Measurements from ENCODE around the gene PRSS3. TPM values are rescaled to one million over a fixed set of nuclear protein-coding genes. Genes with fewer than 3 reads are reported as not detected.
"Not testable (repeated sequence)": the region's sequence is repeated elsewhere in the genome, so short reads cannot be mapped to it uniquely, and the experiment has no call there.

Gene PRSS3
- total RNA-seq, 1 donor = 3.9 TPM

GRCh38 chr9:33818167-33818846 lies 22.9 kb downstream of the PRSS3 start:
- DNase-seq (ENCODE audit: low read depth) = no peak
- peak overlapping the region; percentile 84 for H3K4me3 ChIP-seq (ENCODE audit: low read depth, low read length)
- no peak for TF ChIP-seq CTCF (IDR thresholded peaks at IDR 0.05; ENCODE audit: insufficient read depth, low read depth, low read length)

GRCh38 chr9:33818847-33819500 lies 23.6 kb downstream of the PRSS3 start:
- H3K4me3 ChIP-seq (ENCODE audit: low read depth, low read length) = peak overlapping the region; percentile 84
- DNase-seq (ENCODE audit: low read depth) = peak; percentile 29
- no peak for TF ChIP-seq CTCF (IDR thresholded peaks at IDR 0.05; ENCODE audit: insufficient read depth, low read depth, low read length)

GRCh38 chr9:33820231-33820745 lies 24.9 kb downstream of the PRSS3 start:
- H3K4me3 ChIP-seq (ENCODE audit: low read depth, low read length) = peak overlapping the region; percentile 84
- DNase-seq (ENCODE audit: low read depth) = no peak
- TF ChIP-seq CTCF (IDR thresholded peaks at IDR 0.05; ENCODE audit: insufficient read depth, low read depth, low read length) = no peak

GRCh38 chr9:33823801-33824200 lies 28.4 kb downstream of the PRSS3 start:
- no peak for DNase-seq (ENCODE audit: low read depth)
- no peak for TF ChIP-seq CTCF (IDR thresholded peaks at IDR 0.05; ENCODE audit: insufficient read depth, low read depth, low read length)
- no peak overlapping the region for H3K4me3 ChIP-seq (ENCODE audit: low read depth, low read length)

GRCh38 chr9:33827285-33827684 lies 31.9 kb downstream of the PRSS3 start:
- not testable (repeated sequence) for DNase-seq (ENCODE audit: low read depth); H3K4me3 ChIP-seq (ENCODE audit: low read depth, low read length)

GRCh38 chr9:33829641-33830230 lies 34.4 kb downstream of the PRSS3 start:
- not testable (repeated sequence) for H3K4me3 ChIP-seq (ENCODE audit: low read depth, low read length); DNase-seq (ENCODE audit: low read depth)

GRCh38 chr9:33835625-33836260 lies 40.4 kb downstream of the PRSS3 start:
- TF ChIP-seq CTCF (IDR thresholded peaks at IDR 0.05; ENCODE audit: insufficient read depth, low read depth, low read length) = no peak
- H3K4me3 ChIP-seq (ENCODE audit: low read depth, low read length) = no peak overlapping the region
- no peak for DNase-seq (ENCODE audit: low read depth)

GRCh38 chr9:33836261-33836660 lies 40.9 kb downstream of the PRSS3 start:
- not testable (repeated sequence) for H3K4me3 ChIP-seq (ENCODE audit: low read depth, low read length)
- peak; percentile 92 for DNase-seq (ENCODE audit: low read depth)
